ENCODE measurements around the gene JAG2.

Gene JAG2

GRCh38 chr14:105168496-105168978 is at the start of gene JAG2:
Gene JAG2, minus strand, starts transcription at chr14:105168776. Its CDS starts 356 bp downstream, at chr14:105168420.
- DNase-seq, result no peak

- no peak for DNase-seq
These were observed 49.2 kb upstream of the JAG2 start for GRCh38 chr14:105217774-105218173.

- DNase-seq, result no peak
These were observed 48.1 kb upstream of the JAG2 start for GRCh38 chr14:105216490-105217247.

- DNase-seq, result no peak
These were observed 47.0 kb upstream of the JAG2 start for GRCh38 chr14:105215602-105216001.

- no peak for DNase-seq
These were observed 45.8 kb upstream of the JAG2 start for GRCh38 chr14:105214324-105214915.

- DNase-seq, result no peak
These were observed 44.8 kb upstream of the JAG2 start for GRCh38 chr14:105213361-105213760.

- DNase-seq, result no peak
These were observed 44.1 kb upstream of the JAG2 start for GRCh38 chr14:105212541-105213300.

- DNase-seq, result no peak
These were observed 43.1 kb upstream of the JAG2 start for GRCh38 chr14:105211758-105212089.

- no peak for DNase-seq
These were observed 42.6 kb upstream of the JAG2 start for GRCh38 chr14:105211086-105211757.

GRCh38 chr14:105210266-105211025 is 41.9 kb upstream of the JAG2 start:
- no peak for DNase-seq

GRCh38 chr14:105209646-105210045 is 41.1 kb upstream of the JAG2 start:
- no peak for DNase-seq

- no peak for DNase-seq
These were observed 40.5 kb upstream of the JAG2 start for GRCh38 chr14:105209091-105209490.

- no peak for DNase-seq
These were observed 40.1 kb upstream of the JAG2 start for GRCh38 chr14:105208738-105209075.

- no peak for DNase-seq
These were observed 39.6 kb upstream of the JAG2 start for GRCh38 chr14:105207996-105208737.

GRCh38 chr14:105207460-105207901 is 38.9 kb upstream of the JAG2 start:
- no peak for DNase-seq

GRCh38 chr14:105206873-105207272 is 38.3 kb upstream of the JAG2 start:
- DNase-seq, result no peak

- no peak for DNase-seq
These were observed 37.2 kb upstream of the JAG2 start for GRCh38 chr14:105205673-105206208.

GRCh38 chr14:105204931-105205672 is 36.5 kb upstream of the JAG2 start:
- no peak for DNase-seq

GRCh38 chr14:105204206-105204930 is 35.8 kb upstream of the JAG2 start:
- no peak for DNase-seq

- DNase-seq, result no peak
These were observed 35.1 kb upstream of the JAG2 start for GRCh38 chr14:105203701-105204100.

All from SHP77 treated with DMSO at 0.1 percent for 48 hours (cell line).